ACC112 (cell line): Measurements from ENCODE around the gene G3BP2.
A peak's percentile ranks its signal among the peaks of the same experiment; 100 is the strongest.

ENCODE experiments used
- H2AFZ ChIP-seq: fragments of 200-600 bp; sonication (generic); one replicate; pipeline ENCODE4 v1.6.0; 2017; ENCODE audit warnings: antibody characterized with exemption, low read length; ENCODE audit not compliant: unreplicated experiment
- H3K27ac ChIP-seq: fragments of 200-600 bp; sonication (generic); 2 replicates; pipeline ENCODE4 v1.5.1; 2014; ENCODE audit warnings: low read depth, mild to moderate bottlenecking, antibody characterized with exemption, low read length, moderate library complexity
- H3K27me3 ChIP-seq: fragments of 200-600 bp; sonication (generic); 2 replicates; pipeline ENCODE4 v1.6.1; 2014; ENCODE audit warnings: mild to moderate bottlenecking, antibody characterized with exemption, low read length, moderate library complexity, mixed read lengths; ENCODE audit not compliant: insufficient read depth
- H3K36me3 ChIP-seq: fragments of 200-600 bp; sonication (generic); 2 replicates; pipeline ENCODE4 v1.6.1; 2016; ENCODE audit warnings: mild to moderate bottlenecking, antibody characterized with exemption, low read length, moderate library complexity, mixed read lengths; ENCODE audit not compliant: insufficient read depth
- H3K4me1 ChIP-seq: fragments of 200-600 bp; sonication (generic); one replicate; pipeline ENCODE4 v1.6.1; 2016; ENCODE audit warnings: low read length, mixed read lengths; ENCODE audit not compliant: insufficient read depth, unreplicated experiment, control insufficient read depth
- H3K4me3 ChIP-seq: fragments of 200-600 bp; sonication (generic); 2 replicates; pipeline ENCODE4 v1.5.1; 2014; ENCODE audit warnings: mild to moderate bottlenecking, low read depth, low read length
- H3K79me2 ChIP-seq: fragments of 200-600 bp; sonication (generic); one replicate; pipeline ENCODE4 v1.6.0; 2016; ENCODE audit warnings: low read length; ENCODE audit not compliant: control insufficient read depth, unreplicated experiment, insufficient read depth

Gene G3BP2

GRCh38 chr4:75612306-75612705, 60.9 kb downstream of the G3BP2 start:
- no peaks in the 10 kb centered on the region for H3K79me2 ChIP-seq
- no peak overlapping the region for H3K4me3 ChIP-seq
- H3K4me1 ChIP-seq: no peaks in the 10 kb centered on the region
- H3K36me3 ChIP-seq: no peaks in the 10 kb centered on the region
- no peak overlapping the region for H2AFZ ChIP-seq
- H3K27ac ChIP-seq: no peak overlapping the region
- no peaks in the 10 kb centered on the region for H3K27me3 ChIP-seq

GRCh38 chr4:75605928-75606327, 67.3 kb downstream of the G3BP2 start:
- H3K27me3 ChIP-seq: no peaks in the 10 kb centered on the region
- H3K4me3 ChIP-seq: no peak overlapping the region
- no peak overlapping the region for H3K27ac ChIP-seq
- no peaks in the 10 kb centered on the region for H3K4me1 ChIP-seq
- H3K36me3 ChIP-seq: no peaks in the 10 kb centered on the region
- H2AFZ ChIP-seq: no peak overlapping the region
- H3K79me2 ChIP-seq: no peaks in the 10 kb centered on the region

- H3K4me1 ChIP-seq: peaks cover 9% of the 10 kb centered on the region
These were observed 73.6 kb downstream of the G3BP2 start for GRCh38 chr4:75599647-75600046.

GRCh38 chr4:75598390-75598789, 74.8 kb downstream of the G3BP2 start:
- Histone ChIP-seq H3K4me1 (peaks cover 9% of the 10 kb centered on the region), H3K4me3 (no peak overlapping the region), H3K27me3 (no peaks in the 10 kb centered on the region), H2AFZ (peak overlapping the region; percentile 86), H3K27ac (no peak overlapping the region), H3K79me2 (no peaks in the 10 kb centered on the region), H3K36me3 (peaks cover 3% of the 10 kb centered on the region; the same call in 1 of the 2 replicates)

More at GRCh38 chr4:75599647-75600046, 73.6 kb downstream of the G3BP2 start:
- H2AFZ ChIP-seq: no peak overlapping the region
- no peaks in the 10 kb centered on the region for H3K27me3 ChIP-seq
- no peaks in the 10 kb centered on the region for H3K79me2 ChIP-seq
- H3K27ac ChIP-seq: no peak overlapping the region
- H3K36me3 ChIP-seq: peaks cover 3% of the 10 kb centered on the region; the same call in 1 of the 2 replicates
- no peak overlapping the region for H3K4me3 ChIP-seq

GRCh38 chr4:75596061-75596460, 77.2 kb downstream of the G3BP2 start:
- H3K36me3 ChIP-seq: peaks cover 3% of the 10 kb centered on the region; the same call in 1 of the 2 replicates
- H3K79me2 ChIP-seq: no peaks in the 10 kb centered on the region
- H2AFZ ChIP-seq: no peak overlapping the region
- peaks cover 9% of the 10 kb centered on the region for H3K4me1 ChIP-seq
- no peak overlapping the region for H3K27ac ChIP-seq
- no peaks in the 10 kb centered on the region for H3K27me3 ChIP-seq
- H3K4me3 ChIP-seq: no peak overlapping the region

- H3K27me3 ChIP-seq: no peaks in the 10 kb centered on the region
These were observed 79.8 kb downstream of the G3BP2 start for GRCh38 chr4:75593393-75593792.

More at GRCh38 chr4:75593393-75593792, 79.8 kb downstream of the G3BP2 start:
- Histone ChIP-seq H3K27ac (no peak overlapping the region), H3K4me1 (peaks cover 3% of the 10 kb centered on the region), H3K36me3 (no peaks in the 10 kb centered on the region), H2AFZ (no peak overlapping the region), H3K79me2 (no peaks in the 10 kb centered on the region), H3K4me3 (no peak overlapping the region)
